Measurements from ENCODE around the gene FOXP1. TPM values are rescaled to one million over a fixed set of nuclear protein-coding genes. Genes with fewer than 3 reads are reported as not detected.

The FOXP1 gene
- total and polyA plus RNA-seq, 9 of the 15 experiments (the other 6 are each of a cell fraction or from before 2014, with no cell fraction given), result 7.7 to 34.5 (median 13.7) TPM

GRCh38 chr3:71413572-71413971 lies 170.0 kb downstream of the FOXP1 start:
- Histone ChIP-seq H3K9me1 (ENCODE audit: control insufficient read depth, insufficient read depth, low read length) (no peaks in the 10 kb centered on the region), H3K79me2 (ENCODE audit: control insufficient read depth, insufficient read depth, low read length) (no peaks in the 10 kb centered on the region)

More at GRCh38 chr3:71413572-71413971, 170.0 kb downstream of the FOXP1 start:
- no peak overlapping the region for H3K9ac ChIP-seq (ENCODE audit: insufficient read depth in 1 of 2, low read depth in 2 of 2, low read length in 2 of 2)
- FAIRE-seq, result no peak
- TF ChIP-seq ZNF24 (IDR thresholded peaks at IDR 0.05) (no peak), CHD4 (IDR thresholded peaks at IDR 0.05; ENCODE audit: insufficient read depth, insufficient replicate concordance, low read depth, low read length, poor library complexity, severe bottlenecking) (no peak), ILF3 (IDR thresholded peaks at IDR 0.05; ENCODE audit: borderline replicate concordance) (no peak), YBX1 (IDR thresholded peaks at IDR 0.05) (no peak), MCM3 (IDR thresholded peaks at IDR 0.05) (no peak), HES1 (IDR thresholded peaks at IDR 0.05; ENCODE audit: low read depth) (no peak), PPARD (CRISPR knock-in tag; IDR thresholded peaks at IDR 0.05) (no peak), ZNF384 (IDR thresholded peaks at IDR 0.05; ENCODE audit: low read depth, low read length) (no peak), ZNF12 (CRISPR knock-in tag; IDR thresholded peaks at IDR 0.05) (no peak), PHF8 (IDR thresholded peaks at IDR 0.05; ENCODE audit: borderline replicate concordance, low read length) (no peak), FOXM1 (IDR thresholded peaks at IDR 0.05; ENCODE audit: low read depth) (no peak), FOXM1 (CRISPR knock-in tag; IDR thresholded peaks at IDR 0.05; ENCODE audit: low read depth) (no peak)
- WGBS (ENCODE audit: insufficient coverage, low coverage, missing lambda C conversion rate), result 65% methylated on average over 2 of the region's 3 CpGs
- no TSS peak for BruUV-seq (replicated peaks)
- no peaks in the 10 kb centered on the region for H4K20me1 ChIP-seq (replicated peaks; ENCODE audit: control insufficient read depth, insufficient read depth, low read length)
- no peaks in the 10 kb centered on the region for H3K9me3 ChIP-seq (replicated peaks; ENCODE audit: control insufficient read depth, insufficient read depth, low read depth, low read length)
- POLR2A ChIA-PET, result no interaction called here
- in situ Hi-C loops (cut with MboI) (no loop called here), intact Hi-C loops (cut with micrococcal nuclease) (no loop called here)
- H3K4me2 ChIP-seq (ENCODE audit: insufficient read depth, low read length), result no peak overlapping the region
- no peak for DNase-seq (ENCODE audit: extremely low read depth in 1 of 4, low spot score in 3 of 4)
- CTCF ChIA-PET (ENCODE audit: low intra/inter-chr PET ratio), result no interaction called here
- no peaks in the 10 kb centered on the region for H3K27me3 ChIP-seq (ENCODE audit: control insufficient read depth in 2 of 2, insufficient read depth in 2 of 2, low read length in 2 of 2)
- no peak overlapping the region for H2AFZ ChIP-seq (ENCODE audit: low read depth, low read length)
- no peaks in the 10 kb centered on the region for H3K36me3 ChIP-seq (ENCODE audit: control insufficient read depth, insufficient read depth, low read length)
- H3K4me1 ChIP-seq (replicated peaks in 1 of 2; ENCODE audit: control insufficient read depth in 2 of 2, insufficient read depth in 2 of 2, low read length in 2 of 2), result peaks cover 0 to 6% of the 10 kb centered on the region in 2 experiments; a peak in 2 of 5 replicates
- H3K27ac ChIP-seq (ENCODE audit: extremely low read depth, low read depth, low read length), result no peak overlapping the region
- no peak for ATAC-seq
- no peak overlapping the region for H3K4me3 ChIP-seq
